Epithelial cell of esophagus (primary cell): ENCODE data around the gene INTS6.

ENCODE experiments used
- DNase-seq: peaks from one replicate; pipeline ENCODE4 v3.0.0; 2010; ENCODE audit warnings: low read depth
- H3K4me3 ChIP-seq: 2 replicates; pipeline ENCODE4 v1.5.1; 2011; ENCODE audit warnings: mild to moderate bottlenecking, low read length, control low read depth
- TF ChIP-seq, protein P1 (sequence below): IDR thresholded peaks from 2 replicates; pipeline ENCODE4 v1.5.1; 2011; ENCODE audit warnings: low read depth, mild to moderate bottlenecking, low read length, control low read depth, inconsistent platforms; ENCODE audit not compliant: insufficient read depth; ENCODE audit errors: missing control alignments

Gene INTS6

DNA sequence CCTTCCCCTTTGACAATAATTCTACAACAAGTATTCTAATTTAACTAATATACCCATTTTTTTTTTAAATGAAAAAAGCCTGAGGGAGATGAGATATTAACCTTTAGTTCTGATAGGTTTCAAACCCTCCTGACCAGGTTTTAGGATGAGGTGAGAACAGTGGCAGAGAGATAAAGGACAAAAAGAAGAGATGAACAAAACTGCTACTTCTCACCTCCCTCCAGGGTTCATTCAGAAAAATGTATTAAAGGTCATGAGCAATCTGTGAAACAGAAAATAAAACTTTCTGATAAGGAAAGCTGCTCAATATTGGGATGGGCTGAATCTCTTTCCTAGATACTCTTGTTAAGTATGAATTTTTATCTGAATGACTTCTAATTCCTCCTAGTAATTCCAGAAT lies 89.2 kb downstream of the INTS6 start:
- no peak for DNase-seq
- TF ChIP-seq, protein P1, sequence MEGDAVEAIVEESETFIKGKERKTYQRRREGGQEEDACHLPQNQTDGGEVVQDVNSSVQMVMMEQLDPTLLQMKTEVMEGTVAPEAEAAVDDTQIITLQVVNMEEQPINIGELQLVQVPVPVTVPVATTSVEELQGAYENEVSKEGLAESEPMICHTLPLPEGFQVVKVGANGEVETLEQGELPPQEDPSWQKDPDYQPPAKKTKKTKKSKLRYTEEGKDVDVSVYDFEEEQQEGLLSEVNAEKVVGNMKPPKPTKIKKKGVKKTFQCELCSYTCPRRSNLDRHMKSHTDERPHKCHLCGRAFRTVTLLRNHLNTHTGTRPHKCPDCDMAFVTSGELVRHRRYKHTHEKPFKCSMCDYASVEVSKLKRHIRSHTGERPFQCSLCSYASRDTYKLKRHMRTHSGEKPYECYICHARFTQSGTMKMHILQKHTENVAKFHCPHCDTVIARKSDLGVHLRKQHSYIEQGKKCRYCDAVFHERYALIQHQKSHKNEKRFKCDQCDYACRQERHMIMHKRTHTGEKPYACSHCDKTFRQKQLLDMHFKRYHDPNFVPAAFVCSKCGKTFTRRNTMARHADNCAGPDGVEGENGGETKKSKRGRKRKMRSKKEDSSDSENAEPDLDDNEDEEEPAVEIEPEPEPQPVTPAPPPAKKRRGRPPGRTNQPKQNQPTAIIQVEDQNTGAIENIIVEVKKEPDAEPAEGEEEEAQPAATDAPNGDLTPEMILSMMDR: no peak
- no peak overlapping the region for H3K4me3 ChIP-seq

DNA sequence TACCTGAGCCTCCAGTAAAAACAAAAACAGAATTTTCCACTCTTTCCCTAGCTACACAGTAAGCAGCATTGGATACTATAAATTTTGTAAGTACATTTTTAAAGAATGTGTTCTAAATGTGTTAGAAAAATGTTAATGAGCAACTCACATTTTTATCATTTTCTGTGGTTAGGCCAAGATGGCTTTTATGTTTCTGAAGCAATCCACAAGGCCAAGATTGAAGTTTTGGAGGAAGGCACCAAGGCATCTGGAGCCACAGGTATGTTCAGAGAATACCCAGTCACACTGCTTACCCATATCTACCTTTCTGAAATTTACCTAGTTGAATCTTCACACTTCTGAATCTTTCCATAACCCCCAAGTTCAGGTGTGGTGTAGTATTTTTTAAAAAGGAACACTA lies 91.7 kb downstream of the INTS6 start:
- no peak overlapping the region for H3K4me3 ChIP-seq
- TF ChIP-seq, protein P1: no peak
- no peak for DNase-seq

DNA sequence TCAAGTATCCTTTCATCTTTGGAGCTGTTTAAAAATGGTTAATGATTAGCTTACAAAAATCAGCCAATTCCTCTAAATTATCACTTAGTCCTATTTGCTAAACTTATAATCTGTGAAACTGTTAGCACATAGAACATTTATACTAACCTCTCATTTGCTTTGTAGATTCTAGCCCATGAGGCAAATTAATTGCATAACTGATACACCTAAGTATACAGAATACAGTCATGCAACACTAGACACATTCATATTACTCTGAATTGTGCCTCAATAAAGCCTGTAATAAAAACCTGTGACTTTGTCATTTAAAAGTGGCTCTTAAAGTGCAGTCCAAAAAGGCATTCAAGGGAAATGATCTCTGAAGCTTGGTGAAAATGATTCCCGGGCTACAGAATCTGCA lies 92.3 kb downstream of the INTS6 start:
- TF ChIP-seq, protein P1: no peak
- DNase-seq: no peak
- no peak overlapping the region for H3K4me3 ChIP-seq

DNA sequence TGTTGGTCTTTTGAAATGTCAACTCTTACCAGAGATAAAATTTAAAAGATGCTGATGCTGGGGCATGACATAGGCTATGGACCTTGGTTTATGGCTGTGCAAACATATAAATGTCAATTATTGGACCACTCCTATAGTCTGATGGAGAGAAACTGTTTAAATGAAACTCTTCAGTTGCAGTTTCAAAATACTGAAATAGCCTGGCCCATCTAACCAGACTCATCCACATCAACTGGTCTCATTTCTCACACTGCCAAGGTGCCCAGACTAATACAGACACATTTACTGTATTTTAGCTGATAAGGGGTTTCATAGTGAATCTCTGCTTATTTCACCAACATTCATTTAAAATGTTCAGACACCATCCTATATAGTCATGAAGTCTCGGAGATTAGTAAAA lies 93.5 kb downstream of the INTS6 start:
- DNase-seq: no peak
- no peak overlapping the region for H3K4me3 ChIP-seq
- TF ChIP-seq, protein P1: no peak

DNA sequence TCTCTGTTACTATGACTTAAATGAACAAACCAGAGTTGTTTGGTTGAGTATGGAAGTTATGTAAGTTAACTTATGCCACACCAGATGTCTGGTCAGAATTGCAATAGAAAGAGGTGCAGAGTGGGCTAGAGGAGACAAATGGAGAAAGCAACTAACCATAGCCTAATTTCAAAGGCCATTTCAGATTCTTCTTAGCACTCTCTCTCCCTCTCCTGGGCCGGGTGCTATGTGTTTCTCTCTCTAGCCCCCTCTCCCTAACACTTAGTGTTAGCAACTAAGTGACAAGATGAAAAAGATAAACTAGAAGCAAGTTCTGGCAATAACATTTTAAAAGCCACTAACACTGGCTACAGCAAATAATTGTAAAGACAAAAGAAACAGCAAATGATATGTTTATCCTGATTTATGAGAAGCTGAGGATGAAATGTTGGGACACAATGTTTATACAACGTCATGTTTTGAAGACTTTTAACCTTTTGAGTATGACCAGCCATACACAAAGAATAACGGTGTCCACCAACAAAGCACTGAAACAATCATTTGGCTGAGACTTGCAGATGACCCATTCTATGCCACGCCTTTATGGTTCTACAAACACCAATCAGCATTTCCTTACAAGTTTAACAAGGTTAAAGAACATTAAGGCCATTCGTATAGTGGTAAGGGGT lies 94.8 kb downstream of the INTS6 start:
- DNase-seq: no peak
- TF ChIP-seq, protein P1: no peak
- no peak overlapping the region for H3K4me3 ChIP-seq

DNA sequence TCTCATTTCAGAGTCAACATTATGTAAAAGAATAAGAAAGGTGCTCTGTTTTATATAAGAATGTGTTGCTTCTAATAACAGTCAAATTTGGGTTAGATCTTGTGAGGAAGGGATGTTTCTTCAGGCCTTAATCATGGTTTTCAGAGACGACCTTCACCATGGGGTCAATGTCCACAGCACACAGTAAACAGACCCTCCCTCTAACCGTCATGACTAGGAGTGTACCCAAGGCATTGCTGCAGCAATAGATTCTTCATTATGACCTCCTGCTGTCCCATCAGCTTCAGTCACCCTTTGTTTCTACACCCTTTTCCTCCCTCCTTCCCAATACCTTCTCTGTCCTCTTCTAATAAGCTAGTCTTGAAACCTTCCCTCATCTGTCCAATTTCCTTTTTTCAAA lies 97.6 kb downstream of the INTS6 start:
- TF ChIP-seq, protein P1: no peak
- no peak overlapping the region for H3K4me3 ChIP-seq
- no peak for DNase-seq

DNA sequence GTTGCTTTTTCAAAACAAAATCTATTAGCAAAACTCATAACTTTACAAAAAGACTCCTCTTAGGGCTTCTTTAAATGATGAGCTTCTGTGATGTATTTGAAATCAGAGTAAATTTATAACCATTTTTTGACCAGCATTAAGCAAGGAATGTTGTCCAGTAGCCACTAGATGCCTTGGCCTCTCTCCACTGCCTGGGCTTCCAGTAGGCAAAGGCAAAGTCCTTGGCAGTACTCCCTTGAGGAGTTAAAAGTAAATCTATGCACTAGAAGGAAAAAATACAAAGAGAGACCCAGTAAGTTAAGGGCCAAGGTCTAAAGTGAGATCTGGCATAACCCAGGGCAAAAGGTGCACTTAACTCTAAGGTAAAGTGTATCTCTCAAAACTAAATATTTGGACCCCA lies 103.8 kb downstream of the INTS6 start:
- no peak for DNase-seq
- TF ChIP-seq, protein P1: no peak
- no peak overlapping the region for H3K4me3 ChIP-seq
